DLD1 (cell line): ENCODE measurements around the gene SMAD9.
"Not testable (repeated sequence)": the region's sequence is repeated elsewhere in the genome, so short reads cannot be mapped to it uniquely, and the experiment has no call there.

ENCODE experiments used
- in situ Hi-C: cut with HindIII; loops from 2 replicates; pipeline ENCODE4 v1.10.0; 2017; ENCODE audit warnings: low sequenced_read_pairs

SMAD9 gene

GRCh38 chr13:36912973-36913372, 7.1 kb downstream of the SMAD9 start:
- in situ Hi-C loops: no loop called here

DNA sequence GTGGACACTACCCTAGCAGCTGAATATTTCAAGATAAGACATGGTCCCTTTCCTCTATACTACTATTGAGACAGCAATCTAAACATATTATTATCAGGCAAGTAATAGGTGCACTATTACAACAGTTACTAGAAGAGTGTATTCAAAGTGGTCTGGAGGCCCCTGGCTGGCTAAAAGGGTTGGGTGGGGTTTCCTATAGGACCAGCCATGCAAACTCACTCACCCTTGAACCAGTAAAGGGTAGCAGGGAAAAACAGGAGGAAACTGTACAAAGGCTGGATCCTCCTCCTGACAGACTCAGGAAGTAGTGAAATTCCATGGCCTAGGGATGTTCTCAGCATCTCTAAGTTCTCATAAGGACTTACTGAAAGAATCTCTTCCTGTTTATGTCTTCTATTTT, 7.7 kb downstream of the SMAD9 start:
- in situ Hi-C loops: no loop called here

- in situ Hi-C loops: no loop called here
Measured at GRCh38 chr13:36910545-36910944, 9.5 kb downstream of the SMAD9 start.

DNA sequence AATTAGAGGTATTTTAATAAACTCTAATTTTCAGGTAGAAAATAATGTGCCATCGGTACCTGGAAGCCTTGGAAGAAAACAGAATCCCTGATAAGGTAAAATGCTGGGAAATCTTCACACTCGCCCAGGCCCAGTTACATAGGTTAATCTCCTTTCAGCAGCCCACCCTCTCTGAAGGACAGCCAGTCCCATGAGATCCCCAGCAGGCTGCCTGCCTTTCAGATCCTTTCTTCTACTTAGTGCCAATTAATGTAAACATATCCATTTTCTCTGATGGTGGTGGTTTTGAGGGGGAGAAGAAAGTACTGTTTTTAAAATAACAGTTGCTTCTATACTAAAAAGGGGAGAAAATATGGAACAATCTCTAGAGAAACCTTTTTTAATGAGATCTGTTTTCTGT, 12.2 kb downstream of the SMAD9 start:
- in situ Hi-C loops: no loop called here

- in situ Hi-C loops: no loop called here
Measured at GRCh38 chr13:36907266-36907665, 12.8 kb downstream of the SMAD9 start.

GRCh38 chr13:36905944-36906343, 14.1 kb downstream of the SMAD9 start:
- in situ Hi-C loops: no loop called here

DNA sequence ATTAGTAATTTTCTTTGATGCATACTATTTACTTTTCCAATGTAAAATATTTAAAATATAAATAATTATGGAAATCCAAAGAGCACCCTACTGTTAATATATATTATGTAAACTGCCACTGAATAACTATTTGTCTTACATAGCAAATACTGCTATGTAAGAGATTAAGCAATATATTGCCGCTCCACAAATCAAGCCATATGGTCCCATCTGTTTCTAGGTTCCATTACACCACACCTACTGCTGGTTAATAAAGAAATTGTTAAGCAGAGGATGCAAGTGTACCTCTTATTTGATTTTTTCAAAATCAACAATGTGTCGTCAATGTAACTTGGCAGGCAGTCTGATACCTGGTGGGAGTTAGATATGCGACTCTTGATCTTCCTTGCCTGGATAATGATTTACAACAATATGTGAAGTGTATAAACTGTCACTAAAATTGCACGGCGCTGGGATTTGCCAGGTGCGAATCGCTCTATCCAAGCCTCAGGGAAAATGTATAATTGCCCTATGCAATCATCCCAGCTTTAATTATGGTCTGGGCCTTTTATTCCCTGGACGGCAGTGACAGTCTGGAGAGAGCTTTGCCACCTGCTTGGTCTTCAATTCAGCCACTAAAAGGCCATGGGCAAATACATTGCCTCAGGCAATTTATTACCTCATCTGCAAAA, 16.0 kb downstream of the SMAD9 start:
- in situ Hi-C loops: no loop called here

- in situ Hi-C loops: no loop called here
Measured at GRCh38 chr13:36897054-36897616, 22.9 kb downstream of the SMAD9 start.

- in situ Hi-C loops: no loop called here
Measured at GRCh38 chr13:36891752-36892151, 28.3 kb downstream of the SMAD9 start.

DNA sequence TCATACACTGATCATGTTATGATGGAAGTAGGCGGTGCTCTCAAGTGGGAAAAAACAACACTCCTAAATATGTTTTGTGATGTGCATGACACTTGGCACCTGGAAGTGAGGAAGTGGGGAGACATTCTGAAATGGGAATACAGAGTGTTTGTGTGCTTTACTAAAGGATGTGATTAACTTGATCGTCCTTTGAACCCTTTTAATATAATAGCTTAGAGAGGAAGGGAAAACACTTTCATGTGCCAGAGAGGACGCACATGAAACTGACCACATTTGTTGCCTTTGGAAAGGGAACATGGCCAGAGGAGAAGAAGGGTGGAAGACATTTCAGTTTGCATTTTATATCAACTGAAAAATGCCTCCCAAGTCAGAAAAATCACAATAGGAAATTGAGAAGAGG, 31.4 kb downstream of the SMAD9 start:
- in situ Hi-C loops: no loop called here

DNA sequence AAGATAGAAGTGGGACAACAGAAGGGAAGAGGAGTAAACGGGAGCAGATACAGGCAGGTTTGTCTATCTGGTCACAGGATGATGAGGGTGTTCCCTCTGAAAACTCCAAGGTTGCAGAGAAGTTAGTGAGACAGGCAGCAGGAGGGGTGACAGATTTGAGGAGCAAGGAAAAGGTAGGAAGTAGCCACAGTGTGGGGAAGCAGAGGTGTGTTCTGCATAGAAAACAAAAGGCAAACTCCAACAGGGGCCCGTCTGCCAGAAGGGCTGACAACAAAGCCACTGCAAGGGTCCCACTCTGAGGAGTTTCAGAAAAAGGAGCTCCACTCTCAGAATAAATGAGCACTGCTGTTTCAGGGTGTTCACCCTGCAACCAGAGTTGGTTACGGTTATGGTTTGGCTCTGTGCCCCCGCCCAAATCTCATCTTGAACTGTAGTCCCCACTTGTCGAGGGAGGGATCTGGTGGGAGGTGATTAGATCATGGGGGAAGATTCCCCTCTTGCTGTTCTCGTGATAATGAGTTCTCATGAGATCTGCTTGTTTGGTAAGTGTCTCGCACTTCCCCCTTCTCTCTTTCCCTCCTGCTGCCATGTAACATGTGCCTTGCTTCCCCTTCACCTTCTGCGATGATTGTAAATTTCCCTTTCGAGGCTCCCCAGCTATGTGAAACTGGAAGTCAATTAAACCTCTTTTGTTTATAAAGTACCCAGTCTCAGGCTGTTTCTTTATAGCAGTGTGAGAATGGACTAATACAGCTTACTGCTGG, 32.1 kb downstream of the SMAD9 start:
- in situ Hi-C loops: no loop called here

DNA sequence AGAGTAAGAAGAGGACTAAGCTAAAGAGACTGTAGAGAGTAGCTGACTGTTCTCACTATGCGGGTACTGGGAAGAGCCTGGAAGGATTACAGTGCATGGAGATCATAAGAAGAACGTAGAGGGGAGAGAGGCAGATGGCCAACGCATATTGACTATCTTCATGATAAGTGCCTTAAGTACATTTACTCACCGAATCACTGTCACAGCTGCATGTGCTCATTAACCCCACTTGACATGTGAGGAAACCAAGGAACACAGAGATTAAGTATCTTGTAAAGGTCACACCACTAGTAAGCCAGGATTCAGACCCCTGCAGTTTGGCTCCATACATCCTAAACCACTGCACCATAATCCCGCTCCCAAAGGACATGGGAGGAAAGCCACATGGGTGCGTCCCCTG, 34.1 kb downstream of the SMAD9 start:
- in situ Hi-C loops: no loop called here

DNA sequence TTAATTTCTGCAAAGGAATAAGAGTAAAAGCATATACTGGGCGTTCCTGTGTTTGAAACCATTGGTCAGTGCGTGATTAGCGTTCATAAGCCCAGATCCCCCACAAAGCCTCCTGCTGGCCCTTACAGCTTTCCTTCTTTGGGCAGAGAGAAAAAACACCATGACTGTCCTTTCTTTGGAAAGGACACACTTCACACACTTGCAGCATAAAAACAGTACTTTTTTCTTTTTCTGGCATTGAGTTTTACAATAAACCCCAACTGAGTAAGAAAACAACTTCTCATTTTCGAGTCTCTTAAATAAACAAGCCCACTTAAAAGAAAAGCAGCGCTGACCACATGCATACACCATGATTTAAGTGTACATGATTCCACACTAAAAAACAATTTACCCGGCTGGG, 35.8 kb downstream of the SMAD9 start:
- in situ Hi-C loops: no loop called here

GRCh38 chr13:36883824-36884223, 36.2 kb downstream of the SMAD9 start:
- in situ Hi-C loops: no loop called here

DNA sequence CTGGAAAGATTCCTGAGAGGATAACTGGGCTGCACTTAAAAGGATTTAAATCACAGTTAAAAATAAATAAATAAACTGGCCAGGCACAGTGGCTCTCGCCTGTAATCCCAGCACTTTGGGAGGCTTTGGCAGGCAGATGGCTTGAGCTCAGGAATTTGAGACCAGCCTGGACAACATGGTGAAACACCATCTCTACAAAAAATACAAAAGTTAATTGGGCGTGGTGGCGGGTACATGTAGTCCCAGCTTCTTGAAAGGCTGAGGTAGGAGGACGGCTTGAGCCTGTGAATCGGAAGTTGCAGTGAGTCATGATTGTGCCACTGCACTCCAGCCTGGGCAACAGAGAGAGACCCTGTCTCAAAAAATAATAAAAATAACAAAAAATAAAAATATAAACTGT, 36.6 kb downstream of the SMAD9 start:
- in situ Hi-C loops: not testable (repeated sequence)

- in situ Hi-C loops: no loop called here
Measured at GRCh38 chr13:36882829-36883390, 37.1 kb downstream of the SMAD9 start.

DNA sequence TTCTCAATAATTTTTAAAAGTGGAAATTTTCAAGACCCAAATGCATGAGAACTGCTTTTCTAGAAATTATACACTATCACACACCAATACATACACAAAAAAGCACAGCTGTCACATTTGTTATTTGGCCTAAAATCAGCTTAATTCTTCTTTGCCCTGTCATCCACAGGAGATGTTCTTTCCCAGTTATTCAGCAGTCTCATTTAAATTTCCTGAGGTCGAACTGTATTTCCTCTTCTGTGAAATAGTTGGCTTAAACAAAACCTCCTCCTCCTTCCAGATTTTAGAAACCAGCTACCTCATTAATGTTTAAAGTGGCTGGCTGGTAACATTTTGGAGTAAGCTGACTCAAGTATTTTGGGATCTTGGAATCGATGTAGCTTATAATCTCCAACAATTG, 39.1 kb downstream of the SMAD9 start:
- in situ Hi-C loops: no loop called here

DNA sequence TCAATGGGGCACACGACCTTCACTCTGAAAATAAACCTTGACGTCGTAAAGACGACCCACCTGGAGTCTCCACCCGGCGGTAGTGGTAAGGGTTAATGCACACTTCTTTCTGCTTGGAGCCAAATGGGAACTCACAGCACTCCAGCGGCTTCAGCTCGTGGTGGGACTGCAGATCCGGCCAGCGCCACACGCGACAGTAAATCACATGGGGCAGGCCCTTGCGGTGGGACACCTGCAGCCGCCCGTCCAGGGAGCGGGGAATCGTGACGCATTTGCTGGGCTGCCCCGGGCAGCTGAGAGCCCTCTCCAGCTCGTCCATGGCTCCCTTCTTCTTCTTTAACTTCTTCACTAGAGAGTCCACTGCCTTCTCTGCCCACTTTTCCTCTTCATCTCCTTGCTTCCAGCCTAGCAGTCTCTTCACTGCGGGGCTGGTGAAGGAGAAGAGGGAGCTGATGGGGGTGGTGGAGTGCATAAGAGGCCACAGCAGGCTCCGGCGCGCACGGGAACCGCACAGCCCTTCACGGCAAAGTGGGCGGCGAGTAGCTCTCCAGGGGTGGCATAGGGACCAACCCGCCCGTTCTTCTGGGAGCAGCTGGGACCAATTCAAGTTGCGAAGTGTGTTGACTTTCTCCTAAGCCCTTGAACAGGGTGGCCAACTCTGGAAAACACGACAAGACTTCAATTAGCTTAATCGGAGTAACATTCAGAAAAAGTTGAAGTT, 40.7 kb downstream of the SMAD9 start:
- in situ Hi-C loops: no loop called here

GRCh38 chr13:36875961-36876360, 44.1 kb downstream of the SMAD9 start:
- in situ Hi-C loops: no loop called here

DNA sequence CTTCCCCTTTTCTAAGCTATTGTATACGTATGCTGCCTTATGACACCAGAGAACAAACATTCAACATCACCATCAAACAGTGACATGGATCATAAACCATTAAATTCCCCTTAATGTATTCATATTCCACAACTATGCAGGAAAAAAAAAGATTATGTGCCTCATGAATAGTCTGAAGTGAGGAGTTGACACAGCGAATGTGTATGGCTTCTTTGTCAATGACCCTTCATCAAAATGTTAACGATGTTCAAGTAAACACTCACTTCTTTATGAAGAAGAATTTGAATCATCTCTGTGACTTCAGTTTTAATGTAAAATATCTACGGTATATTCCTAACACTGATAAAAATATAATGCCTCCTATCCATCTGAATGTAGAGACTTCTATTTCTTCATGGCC, 44.6 kb downstream of the SMAD9 start:
- in situ Hi-C loops: no loop called here

- in situ Hi-C loops: no loop called here
Measured at GRCh38 chr13:36872621-36873020, 47.4 kb downstream of the SMAD9 start.
